NCI-H2196 (cell line): Measurements from ENCODE around the gene DDX24.

ENCODE experiments used
- DNase-seq: peaks from one replicate; lab custom pipeline; 2025; ENCODE audit not compliant: unreplicated experiment; lab: John Stamatoyannopoulos, UW

DDX24 gene

GRCh38 chr14:94034886-94035285 lies 46.1 kb downstream of the DDX24 start:
- DNase-seq: no peak

GRCh38 chr14:94031883-94032279 lies 49.1 kb downstream of the DDX24 start:
- DNase-seq: no peak

- no peak for DNase-seq
Observed at GRCh38 chr14:94031161-94031882, 49.7 kb downstream of the DDX24 start.

- no peak for DNase-seq
Observed at GRCh38 chr14:94030571-94030970, 50.4 kb downstream of the DDX24 start.

GRCh38 chr14:94029671-94030203 lies 51.3 kb downstream of the DDX24 start:
- no peak for DNase-seq

GRCh38 chr14:94029265-94029664 lies 51.7 kb downstream of the DDX24 start:
- no peak for DNase-seq

GRCh38 chr14:94028450-94028826 lies 52.6 kb downstream of the DDX24 start:
- DNase-seq: no peak

GRCh38 chr14:94027566-94028449 lies 53.2 kb downstream of the DDX24 start:
- no peak for DNase-seq

GRCh38 chr14:94026889-94027469 lies 54.0 kb downstream of the DDX24 start:
- no peak for DNase-seq

- peak; percentile 86 for DNase-seq
Observed at GRCh38 chr14:94026173-94026888, 54.7 kb downstream of the DDX24 start, which contains the start of gene OTUB2. OTUB2 (plus strand) TSS chr14:94026340; CDS start chr14:94026538, 198 bp downstream.

GRCh38 chr14:94025720-94026119 lies 55.3 kb downstream of the DDX24 start:
- no peak for DNase-seq

GRCh38 chr14:94024549-94024948 lies 56.5 kb downstream of the DDX24 start:
- no peak for DNase-seq

GRCh38 chr14:94022532-94023411 lies 58.2 kb downstream of the DDX24 start:
- no peak for DNase-seq

- DNase-seq: no peak
Observed at GRCh38 chr14:94021416-94022157, 59.4 kb downstream of the DDX24 start.

- DNase-seq: no peak
Observed at GRCh38 chr14:94021001-94021400, 60.0 kb downstream of the DDX24 start.

GRCh38 chr14:94020267-94020666 lies 60.7 kb downstream of the DDX24 start:
- DNase-seq: no peak

- no peak for DNase-seq
Observed at GRCh38 chr14:94019329-94019728, 61.7 kb downstream of the DDX24 start.

- DNase-seq: no peak
Observed at GRCh38 chr14:94018308-94018707, 62.7 kb downstream of the DDX24 start.

GRCh38 chr14:94016446-94016976 lies 64.5 kb downstream of the DDX24 start:
- DNase-seq: no peak
